HG03565 (cell line): ENCODE results near the gene MYO3B.

Experiments used
- ATAC-seq: cut with Tn5 transposase; IDR thresholded peaks from one replicate; pipeline ENCODE4 v1.9.1; 2021; ENCODE audit warnings: mild to moderate bottlenecking, moderate library complexity; ENCODE audit not compliant: unreplicated experiment

MYO3B gene

DNA sequence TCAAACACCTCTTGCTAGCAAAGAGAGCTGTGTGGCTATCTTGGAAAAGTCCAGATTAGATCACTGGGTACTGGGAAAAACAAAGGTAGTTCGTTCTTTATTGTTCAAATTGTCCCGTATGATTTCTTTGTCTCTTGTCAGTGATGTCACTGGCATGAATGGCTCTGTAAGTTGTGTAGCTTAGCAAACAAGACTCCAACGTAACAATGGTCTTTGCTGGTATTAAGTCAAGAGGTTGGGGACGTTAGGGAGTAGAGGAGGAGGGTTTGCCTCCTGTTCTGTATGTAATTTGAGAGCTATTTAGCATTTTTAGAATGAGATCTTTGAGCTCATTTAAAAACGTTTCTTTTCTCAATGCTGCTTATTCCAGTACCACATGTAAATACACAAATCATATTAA lies 320.7 kb downstream of the MYO3B start:
- no peak for ATAC-seq

GRCh38 chr2:170500104-170500503 lies 322.2 kb downstream of the MYO3B start:
- ATAC-seq, result no peak

- ATAC-seq, result no peak
Measured at GRCh38 chr2:170500770-170501169, 322.8 kb downstream of the MYO3B start.

GRCh38 chr2:170501421-170502043 lies 323.6 kb downstream of the MYO3B start:
- no peak for ATAC-seq

DNA sequence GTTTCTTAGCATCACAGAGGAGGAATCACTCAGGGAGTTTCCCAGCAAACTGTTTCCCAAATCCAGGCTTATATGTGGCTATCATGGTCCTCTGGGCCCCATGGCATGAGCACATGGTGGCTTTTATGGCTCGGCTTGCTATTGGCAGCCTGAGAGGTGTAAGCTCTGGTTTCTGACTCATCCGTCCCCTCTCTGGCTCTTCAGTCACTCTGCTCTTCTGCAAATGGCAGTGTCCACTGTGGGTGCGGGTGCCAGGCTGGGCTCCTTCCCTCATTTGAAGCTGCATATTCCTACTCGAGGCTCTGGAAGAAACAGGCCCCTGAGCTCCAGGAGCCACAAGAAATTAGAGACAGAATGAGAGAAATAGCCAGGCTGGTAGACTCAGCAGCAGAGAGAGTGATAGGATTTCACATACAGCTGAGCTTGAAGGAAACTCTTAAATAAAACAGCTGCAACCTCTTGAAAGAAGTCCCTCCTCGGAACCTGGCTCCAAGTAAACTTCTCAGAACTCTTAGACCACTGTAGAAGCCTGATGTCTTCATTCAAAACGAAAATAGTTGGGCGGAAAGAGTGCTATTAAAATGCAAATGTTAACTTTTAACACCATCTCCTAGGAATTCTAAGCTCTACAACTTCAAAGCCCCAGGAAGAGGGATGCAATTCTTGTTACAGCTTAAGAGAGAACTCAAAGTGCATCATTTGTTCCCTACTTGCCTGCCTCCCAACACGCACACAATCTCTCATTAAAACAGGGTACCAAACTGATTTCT lies 324.6 kb downstream of the MYO3B start:
- no peak for ATAC-seq

DNA sequence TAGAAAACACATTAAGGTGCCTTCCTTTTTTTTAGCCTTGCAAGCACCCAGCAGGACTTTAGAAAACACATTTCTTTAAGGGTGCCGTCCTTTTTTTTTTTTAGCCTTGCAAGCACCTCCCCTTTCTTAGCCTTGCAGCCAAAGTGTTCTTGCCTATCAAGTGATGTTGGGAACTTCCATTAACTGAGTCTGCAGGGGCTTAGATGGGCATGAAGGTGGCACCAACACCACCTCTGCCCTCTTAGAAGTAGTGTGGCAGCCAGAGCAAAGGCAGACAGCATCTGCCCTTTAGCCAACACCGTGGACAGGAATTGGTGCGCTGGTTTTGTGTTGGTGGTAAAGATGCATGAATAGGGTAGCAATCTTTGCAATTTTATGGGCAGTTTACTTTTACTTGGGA lies 325.6 kb downstream of the MYO3B start:
- ATAC-seq, result no peak

GRCh38 chr2:170503971-170504809 lies 326.2 kb downstream of the MYO3B start:
- ATAC-seq, result no peak

GRCh38 chr2:170504810-170505145 lies 326.8 kb downstream of the MYO3B start:
- ATAC-seq, result no peak

DNA sequence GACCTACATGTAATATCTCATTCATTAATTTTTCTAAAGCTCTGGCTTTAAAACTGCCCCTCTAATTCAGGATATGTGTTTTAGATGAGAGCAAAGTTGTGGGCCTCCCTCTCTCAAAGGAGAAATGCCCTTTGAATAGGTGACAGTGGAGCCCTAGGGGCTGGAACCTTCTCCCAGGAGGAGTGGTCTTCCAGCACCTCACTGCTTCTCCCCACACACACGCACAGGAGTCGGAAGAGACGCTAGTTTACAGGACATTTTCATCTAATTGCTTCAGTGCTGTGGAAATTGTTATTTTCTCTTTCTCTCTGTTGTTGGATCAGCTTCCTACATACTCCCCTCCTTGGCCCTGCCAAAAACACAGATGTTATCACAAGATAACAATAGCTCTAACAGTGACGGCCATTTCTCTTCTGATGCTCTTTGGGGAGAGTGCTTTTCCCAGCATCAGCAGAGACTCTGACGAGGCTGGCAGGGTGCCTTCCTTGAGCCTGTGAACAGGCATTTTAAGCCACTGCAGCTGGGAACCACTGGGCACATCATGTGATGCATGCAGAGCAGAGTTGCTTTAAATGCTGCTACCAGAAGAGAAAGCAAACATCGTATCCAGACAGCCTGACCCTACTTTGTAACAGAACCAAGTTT lies 327.8 kb downstream of the MYO3B start:
- ATAC-seq, result no peak

DNA sequence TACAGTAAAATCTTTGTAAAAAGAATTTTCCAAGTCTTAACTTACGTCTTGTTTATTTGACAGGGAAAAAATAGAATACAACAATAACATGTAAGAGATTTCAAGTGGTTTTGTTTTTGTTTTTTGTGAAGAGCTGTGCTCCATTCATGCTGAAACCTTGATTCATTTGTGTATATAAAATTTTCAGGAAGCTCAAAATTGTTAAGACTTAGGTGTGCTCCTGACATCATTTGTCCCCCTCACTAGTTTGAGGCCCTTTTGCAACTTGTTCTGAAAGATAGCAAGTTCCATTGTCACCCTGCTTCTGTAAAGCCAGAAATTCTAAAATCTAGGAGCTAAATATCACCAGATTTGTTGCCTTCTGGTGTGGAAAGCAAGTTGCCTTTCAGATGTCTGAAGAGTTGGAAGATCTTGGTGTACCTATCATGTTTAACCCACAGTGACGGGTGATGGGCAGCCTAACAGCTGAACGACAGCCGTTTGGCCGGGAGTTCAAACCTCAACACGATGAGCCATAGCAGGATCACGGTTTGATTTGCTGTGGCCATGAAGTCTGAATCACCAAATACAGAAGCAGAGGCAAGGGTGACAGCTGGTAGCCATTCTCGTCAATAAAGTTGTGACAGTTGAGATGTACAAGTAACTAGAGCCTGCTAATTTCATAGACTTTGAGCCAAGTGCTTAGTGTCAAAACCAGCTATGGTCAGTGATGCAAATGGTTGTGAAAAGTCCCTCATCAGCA lies 331.7 kb downstream of the MYO3B start:
- no peak for ATAC-seq

GRCh38 chr2:170512266-170512665 lies 334.3 kb downstream of the MYO3B start:
- no peak for ATAC-seq

GRCh38 chr2:170514140-170514539 lies 336.2 kb downstream of the MYO3B start:
- ATAC-seq, result no peak

DNA sequence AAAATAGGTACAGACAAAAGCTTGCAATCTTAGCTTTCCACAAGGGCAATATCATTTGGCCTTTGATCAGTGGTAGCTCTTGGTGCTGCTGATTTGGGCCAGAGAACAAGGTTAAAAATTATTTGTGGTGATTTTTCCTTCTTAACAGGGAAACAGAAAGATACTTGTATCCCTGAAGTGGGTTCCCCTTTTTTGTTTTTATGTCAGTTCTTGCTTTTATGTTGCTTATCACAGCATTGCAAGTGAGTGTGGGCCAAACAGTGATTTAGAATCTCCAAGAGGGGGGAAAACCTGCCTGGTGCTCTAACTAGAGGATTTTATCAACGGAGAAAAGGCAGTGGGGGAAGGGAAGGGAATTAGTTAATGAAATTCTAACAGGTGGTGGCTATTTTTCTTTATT lies 339.6 kb downstream of the MYO3B start:
- no peak for ATAC-seq

- ATAC-seq, result no peak
Measured at GRCh38 chr2:170518911-170519310, 341.0 kb downstream of the MYO3B start.

GRCh38 chr2:170521299-170521698 lies 343.4 kb downstream of the MYO3B start:
- no peak for ATAC-seq

GRCh38 chr2:170523506-170523905 lies 345.6 kb downstream of the MYO3B start:
- no peak for ATAC-seq

- peak; percentile 57 for ATAC-seq
Measured at GRCh38 chr2:170524828-170525565, 347.1 kb downstream of the MYO3B start.

GRCh38 chr2:170525566-170525900 lies 347.6 kb downstream of the MYO3B start:
- ATAC-seq, result no peak

DNA sequence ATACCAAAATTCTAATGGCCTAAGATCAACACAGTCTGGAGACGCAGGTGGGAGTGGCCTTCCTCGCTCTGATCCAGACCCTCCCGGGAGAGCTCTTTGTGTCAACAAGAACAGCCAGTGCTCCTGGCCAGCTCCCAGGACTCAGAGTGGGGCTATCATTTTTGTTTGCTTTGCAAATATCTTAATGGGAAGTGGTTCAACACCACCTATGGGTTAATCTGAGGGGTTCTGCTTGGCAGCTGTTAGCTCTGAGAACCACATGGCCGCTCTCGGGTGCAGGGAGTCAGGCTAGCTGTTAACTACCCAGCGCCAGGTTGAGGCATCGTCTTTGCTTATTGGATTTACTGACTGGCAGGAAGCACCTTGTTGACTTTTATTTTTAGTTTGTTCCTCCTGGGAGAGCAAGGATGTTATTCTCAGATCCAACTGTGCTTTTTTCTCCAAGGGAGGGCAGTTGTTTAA lies 352.4 kb downstream of the MYO3B start:
- no peak for ATAC-seq
